ENCODE measurements around the gene NRXN2.

DNA sequence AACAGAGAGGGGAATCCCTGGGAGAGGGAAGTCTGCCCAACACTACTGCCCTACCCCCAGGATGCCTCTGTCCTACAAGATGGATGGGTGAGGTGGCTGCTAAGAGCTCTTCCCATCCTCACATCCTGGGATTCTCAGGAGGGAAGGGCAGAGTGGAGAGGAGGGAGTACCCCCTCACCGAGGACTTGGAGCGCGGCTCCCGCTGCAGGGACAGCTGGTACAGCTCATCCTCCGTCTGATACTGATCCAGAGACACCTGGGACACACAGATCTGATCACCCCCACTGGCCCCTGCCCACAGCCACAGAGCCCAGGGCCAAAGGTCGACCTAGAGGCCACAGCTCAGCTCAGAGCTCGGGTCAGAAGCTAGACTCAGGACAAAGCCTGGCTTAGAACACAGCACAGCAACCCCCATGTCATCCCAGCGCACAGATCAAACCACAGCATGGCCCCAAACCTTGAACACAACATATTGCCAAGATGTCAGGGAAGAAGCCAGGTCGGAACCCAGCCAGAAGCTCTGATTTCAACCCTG, 12.8 kb upstream of the NRXN2 start:
- no peak for TF ChIP-seq GATA3 (IDR thresholded peaks at IDR 0.05; ENCODE audit: low read depth, low read length)
- no peak for TF ChIP-seq GATA2 (IDR thresholded peaks at IDR 0.05; ENCODE audit: low read depth, low read length)
